Osteocyte (in vitro differentiated cells): ENCODE data around the gene KCNH2. TPM values are rescaled to one million over a fixed set of nuclear protein-coding genes. Genes with fewer than 3 reads are reported as not detected.
A peak's percentile ranks its signal among the peaks of the same experiment; 100 is the strongest.
"Not testable (repeated sequence)": the region's sequence is repeated elsewhere in the genome, so short reads cannot be mapped to it uniquely, and the experiment has no call there.

Experiments used
- DNase-seq: peaks from one replicate; pipeline ENCODE4 v3.0.0; 2021; ENCODE audit warnings: mixed read lengths; ENCODE audit not compliant: unreplicated experiment; ENCODE audit errors: extremely low spot score
- H3K27ac Mint-ChIP-seq: one replicate; pipeline ENCODE4 v1.8.0; 2021; ENCODE audit warnings: mild to moderate bottlenecking, mixed read lengths; ENCODE audit not compliant: unreplicated experiment
- H3K27me3 Mint-ChIP-seq: one replicate; pipeline ENCODE4 v1.8.0; 2021; ENCODE audit warnings: mixed read lengths; ENCODE audit not compliant: unreplicated experiment
- H3K36me3 Mint-ChIP-seq: one replicate; pipeline ENCODE4 v1.8.0; 2021; ENCODE audit warnings: mixed read lengths; ENCODE audit not compliant: unreplicated experiment
- H3K4me1 Mint-ChIP-seq: one replicate; pipeline ENCODE4 v1.8.0; 2021; ENCODE audit warnings: mixed read lengths; ENCODE audit not compliant: unreplicated experiment
- H3K4me3 Mint-ChIP-seq: one replicate; pipeline ENCODE4 v1.8.0; 2021; ENCODE audit warnings: mild to moderate bottlenecking, moderate library complexity, mixed read lengths; ENCODE audit not compliant: unreplicated experiment
- H3K9me3 Mint-ChIP-seq: one replicate; pipeline ENCODE4 v1.8.0; 2021; ENCODE audit warnings: mixed read lengths; ENCODE audit not compliant: unreplicated experiment
- CTCF ChIP-seq: fragments of 200-600 bp; sonication (generic); IDR thresholded peaks from 2 replicates; pipeline ENCODE4 v1.5.0; 2021; ENCODE audit warnings: antibody characterized with exemption, mild to moderate bottlenecking, moderate library complexity
- total RNA-seq: library from RNA; stranded (reverse); gene quantifications from 2 replicates; pipeline ENCODE4 v1.2.1, GENCODE V29; 2021

Gene KCNH2
- total RNA-seq, 1 donor from 2014 or later = not detected

- DNase-seq = peak; percentile 73
- Mint-ChIP-seq H3K27me3 (peaks cover 45% of the 10 kb centered on the region), H3K36me3 (no peaks in the 10 kb centered on the region), H3K4me1 (no peaks in the 10 kb centered on the region), H3K4me3 (no peak overlapping the region), H3K27ac (no peak overlapping the region), H3K9me3 (no peaks in the 10 kb centered on the region)
- TF ChIP-seq CTCF = no peak
Measured at GRCh38 chr7:150914196-150914595, 63.9 kb downstream of the KCNH2 start.

GRCh38 chr7:150912427-150912826 is 65.7 kb downstream of the KCNH2 start:
- peaks cover 33% of the 10 kb centered on the region for H3K27me3 Mint-ChIP-seq
- no peak overlapping the region for H3K4me3 Mint-ChIP-seq
- no peaks in the 10 kb centered on the region for H3K9me3 Mint-ChIP-seq
- peak; percentile 68 for DNase-seq
- no peak overlapping the region for H3K27ac Mint-ChIP-seq
- no peaks in the 10 kb centered on the region for H3K4me1 Mint-ChIP-seq
- no peak for TF ChIP-seq CTCF
- no peaks in the 10 kb centered on the region for H3K36me3 Mint-ChIP-seq

- Mint-ChIP-seq H3K9me3 (no peaks in the 10 kb centered on the region), H3K27ac (no peak overlapping the region), H3K4me3 (no peak overlapping the region), H3K27me3 (peaks cover 31% of the 10 kb centered on the region), H3K4me1 (no peaks in the 10 kb centered on the region), H3K36me3 (no peaks in the 10 kb centered on the region)
- TF ChIP-seq CTCF = no peak
- DNase-seq = peak; percentile 62
Measured at GRCh38 chr7:150911590-150912267, 66.4 kb downstream of the KCNH2 start.

GRCh38 chr7:150910996-150911422 is 67.1 kb downstream of the KCNH2 start:
- no peaks in the 10 kb centered on the region for H3K36me3 Mint-ChIP-seq
- no peak overlapping the region for H3K27ac Mint-ChIP-seq
- peak; percentile 76 for DNase-seq
- no peaks in the 10 kb centered on the region for H3K4me1 Mint-ChIP-seq
- H3K9me3 Mint-ChIP-seq = no peaks in the 10 kb centered on the region
- TF ChIP-seq CTCF = no peak
- no peak overlapping the region for H3K4me3 Mint-ChIP-seq
- peaks cover 32% of the 10 kb centered on the region for H3K27me3 Mint-ChIP-seq

- H3K36me3 Mint-ChIP-seq, H3K27ac Mint-ChIP-seq, H3K4me1 Mint-ChIP-seq: not testable (repeated sequence)
Measured at GRCh38 chr7:150910305-150910995, 67.7 kb downstream of the KCNH2 start.

More at GRCh38 chr7:150910305-150910995, 67.7 kb downstream of the KCNH2 start:
- H3K4me3 Mint-ChIP-seq, H3K9me3 Mint-ChIP-seq: not testable (repeated sequence)
- H3K27me3 Mint-ChIP-seq = peaks cover 34% of the 10 kb centered on the region
- peak; percentile 1 for DNase-seq
